SK-N-SH (cell line): ENCODE results near the gene MAP3K19. TPM values are rescaled to one million over a fixed set of nuclear protein-coding genes. Genes with fewer than 3 reads are reported as not detected.

Experiments used
- CTCF ChIA-PET: fragments of 300-600, 350-600 bp; formaldehyde crosslinking; extraction: SDS; loops from one replicate; lab custom pipeline; 2021; lab: Yijun Ruan, JAX
- POLR2A ChIA-PET: fragments of 350-600 bp; sonication (Branson Sonifier 250); formaldehyde crosslinking; extraction: SDS; loops from one replicate; lab custom pipeline; 2020; ENCODE audit warnings: antibody characterized with exemption, inconsistent platforms; lab: Yijun Ruan, JAX
- DNase-seq: peaks from one replicate; pipeline ENCODE4 v3.0.0; 2012
- H2AFZ ChIP-seq: fragments of 200-600 bp; sonication (generic); 2 replicates; pipeline ENCODE4 v1.8.1; 2016; ENCODE audit warnings: antibody characterized with exemption, mild to moderate bottlenecking, low read depth
- H3F3A ChIP-seq: fragments of 200-600 bp; sonication (generic); replicated peaks from 2 replicates; pipeline ENCODE3; 2016; ENCODE audit warnings: antibody characterized with exemption, mild to moderate bottlenecking; ENCODE audit not compliant: insufficient read depth
- H3K27ac ChIP-seq, 2 experiments: fragments of 200-500 bp in 1 of 2; fragments of 200-600 bp in 1 of 2; sonication (Bioruptor generic) in 1 of 2; sonication (generic), shearing (Covaris generic) in 1 of 2; 2 replicates each; pipeline versions ENCODE4 v1.5.1 to v1.6.1; 2014 to 2016; ENCODE audit warnings: low read depth in 2 of 2, inconsistent platforms in 1 of 2, low read length in 1 of 2, mild to moderate bottlenecking in 1 of 2, mixed read lengths in 1 of 2
- H3K27me3 ChIP-seq: fragments of 200-600 bp; sonication (generic), shearing (Covaris generic); 2 replicates; pipeline ENCODE4 v1.6.1; 2016; ENCODE audit warnings: mixed run types; ENCODE audit not compliant: insufficient read depth
- H3K36me3 ChIP-seq, 2 experiments: fragments of 200-500 bp in 1 of 2; fragments of 200-600 bp in 1 of 2; sonication (Bioruptor generic) in 1 of 2; sonication (generic) in 1 of 2; replicated peaks in 1 of 2; 2 replicates each; pipeline versions ENCODE3 to v1.5.1; 2014 to 2016; ENCODE audit warnings: low read length in 1 of 2, mild to moderate bottlenecking in 1 of 2; ENCODE audit not compliant: insufficient read depth in 2 of 2, control insufficient read depth in 1 of 2
- H3K4me1 ChIP-seq, 2 experiments: fragments of 200-500 bp in 1 of 2; fragments of 200-600 bp in 1 of 2; sonication (Bioruptor generic) in 1 of 2; sonication (generic), shearing (Covaris generic) in 1 of 2; 2 replicates each; pipeline versions ENCODE4 v1.5.1 to v1.6.1; 2014 to 2016; ENCODE audit warnings: low read depth in 1 of 2, low read length in 1 of 2, mixed run types in 1 of 2; ENCODE audit not compliant: insufficient read depth in 2 of 2, control insufficient read depth in 1 of 2
- H3K4me2 ChIP-seq: fragments of 200-600 bp; sonication (generic), shearing (Covaris generic); 2 replicates; pipeline ENCODE4 v1.6.1; 2017; ENCODE audit warnings: mixed run types
- H3K4me3 ChIP-seq, 2 experiments: fragments of 200-500 bp in 1 of 2; fragments of 200-600 bp in 1 of 2; sonication (Bioruptor generic) in 1 of 2; sonication (generic), shearing (Covaris generic) in 1 of 2; 2 replicates each; pipeline versions ENCODE4 v1.5.1 to v1.8.1; 2014 to 2016; ENCODE audit warnings: low read depth in 2 of 2, inconsistent platforms in 1 of 2, low read length in 1 of 2, mild to moderate bottlenecking in 1 of 2, mixed read lengths in 1 of 2, moderate library complexity in 1 of 2
- H3K79me2 ChIP-seq: fragments of 200-600 bp; sonication (generic); 2 replicates; pipeline ENCODE4 v1.8.1; 2017; ENCODE audit warnings: mild to moderate bottlenecking; ENCODE audit not compliant: insufficient read depth
- H3K9ac ChIP-seq: fragments of 200-600 bp; sonication (generic); 2 replicates; pipeline ENCODE4 v1.6.1; 2017; ENCODE audit warnings: mixed run types
- H3K9me2 ChIP-seq: fragments of 200-600 bp; sonication (generic); 2 replicates; pipeline ENCODE4 v1.6.1; 2017; ENCODE audit warnings: mixed run types
- H3K9me3 ChIP-seq: fragments of 200-600 bp; sonication (generic); 2 replicates; pipeline ENCODE4 v1.6.1; 2017; ENCODE audit warnings: mixed run types, mild to moderate bottlenecking, moderate library complexity
- H4K20me1 ChIP-seq: fragments of 200-600 bp; sonication (generic); 2 replicates; pipeline ENCODE4 v1.6.1; 2017; ENCODE audit warnings: mild to moderate bottlenecking, mixed run types; ENCODE audit not compliant: insufficient read depth
- EP300 ChIP-seq, 2 experiments: IDR thresholded peaks; 2 replicates each; pipeline versions ENCODE4 v1.4.0 to v1.6.1; 2012; ENCODE audit warnings: borderline replicate concordance in 1 of 2, low read depth in 1 of 2, low read length in 1 of 2
- FOSL2 ChIP-seq: IDR thresholded peaks from 2 replicates; pipeline ENCODE4 v1.4.0; 2012; ENCODE audit warnings: low read depth, mild to moderate bottlenecking, moderate library complexity, borderline replicate concordance
- FOXJ3 ChIP-seq: sonication (generic); formaldehyde crosslinking; IDR thresholded peaks from 2 replicates; pipeline ENCODE4 v1.5.1; 2020; ENCODE audit warnings: mild to moderate bottlenecking, missing genetic modification reagents
- FOXM1 ChIP-seq: IDR thresholded peaks from 2 replicates; pipeline ENCODE4 v1.4.0; 2012; ENCODE audit warnings: low read depth, mild to moderate bottlenecking
- GABPA ChIP-seq: IDR thresholded peaks from 2 replicates; pipeline ENCODE4 v1.4.0; 2012; ENCODE audit warnings: low read depth, mild to moderate bottlenecking
- JUND ChIP-seq: IDR thresholded peaks from 2 replicates; pipeline ENCODE4 v1.4.0; 2012
- MEF2A ChIP-seq: IDR thresholded peaks from 2 replicates; pipeline ENCODE4 v1.4.0; 2012; ENCODE audit warnings: low read depth, borderline replicate concordance
- NRF1 ChIP-seq: IDR thresholded peaks from 2 replicates; pipeline ENCODE4 v1.6.1; 2012; ENCODE audit warnings: low read depth, mild to moderate bottlenecking, low read length
- RCOR1 ChIP-seq: fragments of 150-350 bp; IDR thresholded peaks from 2 replicates; pipeline ENCODE4 v1.6.1; 2017; ENCODE audit warnings: antibody characterized with exemption, low read length
- RFX5 ChIP-seq: IDR thresholded peaks from 2 replicates; pipeline ENCODE4 v1.6.1; 2012; ENCODE audit warnings: mild to moderate bottlenecking, improper control_type of control experiment, low read length
- SIN3A ChIP-seq: IDR thresholded peaks from 2 replicates; pipeline ENCODE4 v1.6.1; 2012; ENCODE audit warnings: low read depth, mild to moderate bottlenecking, low read length, moderate library complexity, borderline replicate concordance
- SMC3 ChIP-seq: IDR thresholded peaks from 2 replicates; pipeline ENCODE4 v1.6.1; 2012; ENCODE audit warnings: low read depth, low read length, improper control_type of control experiment
- TAF1 ChIP-seq: IDR thresholded peaks from 2 replicates; pipeline ENCODE4 v1.6.1; 2012; ENCODE audit warnings: low read depth, mild to moderate bottlenecking, low read length, moderate library complexity, borderline replicate concordance
- TCF12 ChIP-seq: IDR thresholded peaks from 2 replicates; pipeline ENCODE4 v1.4.0; 2012
- WGBS: methylation state at CpG from one replicate; pipeline ENCODE4 v1.1.6; 2017; ENCODE audit warnings: low lambda C conversion rate; 5-methylcytosine and 5-hydroxymethylcytosine counted together
- polyA plus RNA-seq, 3 experiments: library from polyadenylated mRNA; depleted of rRNA; stranded (reverse); fragments of >200 nt; gene quantifications; 2 replicates each; pipeline ENCODE4 v1.2.3, GENCODE V29; 2012
- TF ChIP-seq, protein P1 (sequence below): IDR thresholded peaks from 2 replicates; pipeline ENCODE4 v1.4.0; 2012; ENCODE audit warnings: low read depth, borderline replicate concordance
- TF ChIP-seq, protein P2 (sequence below): fragments of 150-350 bp; IDR thresholded peaks from 2 replicates; pipeline ENCODE4 v1.6.1; 2016; ENCODE audit warnings: mild to moderate bottlenecking, low read depth, low read length

Gene MAP3K19
- polyA plus RNA-seq, 1 of the 3 experiments (the other 2 are of a cell fraction), result not detected

GRCh38 chr2:135010200-135010942, 36.9 kb downstream of the MAP3K19 start:
- H3K9me3 ChIP-seq, result no peaks in the 10 kb centered on the region
- CTCF ChIA-PET, result interaction anchor here (0.9 to 2.6 kb wide), 3 partner anchors 21 to 787 kb away, joined by 3 to 13 read pairs (median 9); no protein-coding TSS in a partner anchor
- no peaks in the 10 kb centered on the region for H3K27me3 ChIP-seq
- no peak overlapping the region for H3K4me2 ChIP-seq
- no peaks in the 10 kb centered on the region for H3K36me3 ChIP-seq
- no peaks in the 10 kb centered on the region for H4K20me1 ChIP-seq
- no peak for TF ChIP-seq TAF1
- TF ChIP-seq RCOR1, result no peak
- no peak for TF ChIP-seq FOXJ3 (CRISPR knock-in tag)
- TF ChIP-seq MEF2A, result no peak
- no peak for TF ChIP-seq FOXM1
- TF ChIP-seq FOSL2, result no peak
- TF ChIP-seq RFX5, result no peak
- TF ChIP-seq GABPA, result no peak
- TF ChIP-seq, protein P1, sequence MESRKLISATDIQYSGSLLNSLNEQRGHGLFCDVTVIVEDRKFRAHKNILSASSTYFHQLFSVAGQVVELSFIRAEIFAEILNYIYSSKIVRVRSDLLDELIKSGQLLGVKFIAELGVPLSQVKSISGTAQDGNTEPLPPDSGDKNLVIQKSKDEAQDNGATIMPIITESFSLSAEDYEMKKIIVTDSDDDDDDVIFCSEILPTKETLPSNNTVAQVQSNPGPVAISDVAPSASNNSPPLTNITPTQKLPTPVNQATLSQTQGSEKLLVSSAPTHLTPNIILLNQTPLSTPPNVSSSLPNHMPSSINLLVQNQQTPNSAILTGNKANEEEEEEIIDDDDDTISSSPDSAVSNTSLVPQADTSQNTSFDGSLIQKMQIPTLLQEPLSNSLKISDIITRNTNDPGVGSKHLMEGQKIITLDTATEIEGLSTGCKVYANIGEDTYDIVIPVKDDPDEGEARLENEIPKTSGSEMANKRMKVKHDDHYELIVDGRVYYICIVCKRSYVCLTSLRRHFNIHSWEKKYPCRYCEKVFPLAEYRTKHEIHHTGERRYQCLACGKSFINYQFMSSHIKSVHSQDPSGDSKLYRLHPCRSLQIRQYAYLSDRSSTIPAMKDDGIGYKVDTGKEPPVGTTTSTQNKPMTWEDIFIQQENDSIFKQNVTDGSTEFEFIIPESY, result no peak
- TF ChIP-seq JUND, result no peak
- TF ChIP-seq, protein P2, sequence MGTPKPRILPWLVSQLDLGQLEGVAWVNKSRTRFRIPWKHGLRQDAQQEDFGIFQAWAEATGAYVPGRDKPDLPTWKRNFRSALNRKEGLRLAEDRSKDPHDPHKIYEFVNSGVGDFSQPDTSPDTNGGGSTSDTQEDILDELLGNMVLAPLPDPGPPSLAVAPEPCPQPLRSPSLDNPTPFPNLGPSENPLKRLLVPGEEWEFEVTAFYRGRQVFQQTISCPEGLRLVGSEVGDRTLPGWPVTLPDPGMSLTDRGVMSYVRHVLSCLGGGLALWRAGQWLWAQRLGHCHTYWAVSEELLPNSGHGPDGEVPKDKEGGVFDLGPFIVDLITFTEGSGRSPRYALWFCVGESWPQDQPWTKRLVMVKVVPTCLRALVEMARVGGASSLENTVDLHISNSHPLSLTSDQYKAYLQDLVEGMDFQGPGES, result no peak
- TF ChIP-seq SMC3, result no peak
- no peak for TF ChIP-seq NRF1
- TF ChIP-seq EP300 (IDR thresholded peaks at IDR 0.05; ENCODE audit: borderline replicate concordance in 1 of 2, low read depth in 1 of 2, low read length in 1 of 2), result no peak
- TF ChIP-seq TCF12, result no peak
- TF ChIP-seq SIN3A, result no peak
- TF ChIP-seq, all 33 proteins: peak for 0
- Histone ChIP-seq H3K79me2 (no peaks in the 10 kb centered on the region), H3K9me2 (no peaks in the 10 kb centered on the region), H3K4me1 (no peaks in the 10 kb centered on the region), H3K4me3 (no peak overlapping the region), H3K27ac (no peak overlapping the region), H2AFZ (no peak overlapping the region), H3K9ac (no peak overlapping the region), H3F3A (no peaks in the 10 kb centered on the region)
- POLR2A ChIA-PET, result no interaction called here
- DNase-seq, result no peak
- 71% methylated on average over 10 of the region's 10 CpGs for WGBS
